Measurements from ENCODE around the gene SLX4IP.

DNA sequence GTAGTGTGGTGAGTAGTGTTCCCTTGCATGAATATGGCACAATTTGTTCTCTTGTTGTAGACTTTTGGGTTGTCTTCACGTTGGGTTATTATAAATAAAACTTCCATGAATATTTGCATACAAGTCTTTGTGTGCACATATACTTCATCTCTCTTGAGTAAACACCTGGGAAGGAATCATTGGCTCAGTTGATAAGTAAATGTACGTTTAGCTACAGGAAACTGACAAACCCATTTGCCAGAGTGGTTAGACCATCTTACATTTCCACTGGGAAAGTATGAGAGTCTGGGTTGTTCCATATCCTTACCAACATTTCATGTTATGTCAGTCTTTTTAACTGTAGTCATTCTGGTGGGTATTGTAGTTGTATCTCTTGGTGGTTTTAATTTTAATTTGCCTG is 119.2 kb downstream of the SLX4IP start:
- TF ChIP-seq, protein P1, sequence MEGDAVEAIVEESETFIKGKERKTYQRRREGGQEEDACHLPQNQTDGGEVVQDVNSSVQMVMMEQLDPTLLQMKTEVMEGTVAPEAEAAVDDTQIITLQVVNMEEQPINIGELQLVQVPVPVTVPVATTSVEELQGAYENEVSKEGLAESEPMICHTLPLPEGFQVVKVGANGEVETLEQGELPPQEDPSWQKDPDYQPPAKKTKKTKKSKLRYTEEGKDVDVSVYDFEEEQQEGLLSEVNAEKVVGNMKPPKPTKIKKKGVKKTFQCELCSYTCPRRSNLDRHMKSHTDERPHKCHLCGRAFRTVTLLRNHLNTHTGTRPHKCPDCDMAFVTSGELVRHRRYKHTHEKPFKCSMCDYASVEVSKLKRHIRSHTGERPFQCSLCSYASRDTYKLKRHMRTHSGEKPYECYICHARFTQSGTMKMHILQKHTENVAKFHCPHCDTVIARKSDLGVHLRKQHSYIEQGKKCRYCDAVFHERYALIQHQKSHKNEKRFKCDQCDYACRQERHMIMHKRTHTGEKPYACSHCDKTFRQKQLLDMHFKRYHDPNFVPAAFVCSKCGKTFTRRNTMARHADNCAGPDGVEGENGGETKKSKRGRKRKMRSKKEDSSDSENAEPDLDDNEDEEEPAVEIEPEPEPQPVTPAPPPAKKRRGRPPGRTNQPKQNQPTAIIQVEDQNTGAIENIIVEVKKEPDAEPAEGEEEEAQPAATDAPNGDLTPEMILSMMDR (conservative IDR thresholded peaks at IDR 0.05; ENCODE audit: low read depth, low read length): no peak
- TF ChIP-seq EZH2phosphoT487 (IDR thresholded peaks at IDR 0.05; ENCODE audit: borderline replicate concordance, low read length): no peak
- TF ChIP-seq EZH2 (IDR thresholded peaks at IDR 0.05; ENCODE audit: low read length, unreplicated experiment): no peak

Data from PC-3 (cell line).